Measurements from ENCODE around the gene AP5S1. TPM values are rescaled to one million over a fixed set of nuclear protein-coding genes. Genes with fewer than 3 reads are reported as not detected.

Gene AP5S1
- total and polyA plus RNA-seq, 2 experiments from 2014 or later = 20.5 to 25.0 TPM

DNA sequence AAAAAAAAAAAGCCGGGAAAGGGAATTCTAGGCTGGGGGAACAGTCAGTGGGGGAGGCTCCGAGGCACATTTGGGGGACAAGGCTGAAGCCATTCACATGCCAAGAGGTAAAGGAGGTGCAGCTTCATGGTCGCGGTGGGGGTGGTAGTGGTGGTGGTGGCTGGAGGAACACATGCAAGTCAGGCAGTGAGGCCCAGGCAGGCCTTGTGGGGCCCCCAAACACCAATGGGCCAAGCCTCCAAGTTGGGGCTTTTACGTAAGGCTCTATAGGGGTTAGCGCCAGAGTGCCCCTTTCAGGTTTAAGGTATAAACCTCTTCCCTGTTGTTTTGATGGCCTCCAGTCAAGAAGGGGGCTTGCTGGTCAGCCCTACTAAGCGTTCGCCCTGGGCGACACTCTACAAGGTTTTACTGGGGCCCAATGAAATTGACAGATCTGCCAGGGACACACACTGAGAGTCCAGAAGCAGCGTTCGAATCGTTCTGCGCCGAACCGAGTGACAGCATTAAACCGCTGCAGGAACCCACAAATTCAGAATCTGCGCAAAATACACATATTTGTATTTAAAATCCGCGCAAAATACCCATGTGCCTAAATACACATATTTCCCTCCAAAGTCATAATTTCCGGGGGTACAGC lies 818 bp upstream of the AP5S1 start:
- H3K9ac ChIP-seq = peak overlapping the region; percentile 96
- DNase-seq = no peak
- peaks cover 24% of the 10 kb centered on the region for H3K79me2 ChIP-seq (ENCODE audit: insufficient read depth)
- in situ Hi-C loops (cut with MboI) = no loop called here
- H3K9me2 ChIP-seq (ENCODE audit: insufficient read depth) = no peaks in the 10 kb centered on the region
- no peaks in the 10 kb centered on the region for H4K20me1 ChIP-seq (ENCODE audit: insufficient read depth)
- TF ChIP-seq EZH2 (IDR thresholded peaks at IDR 0.05; ENCODE audit: insufficient read depth, poor library complexity, severe bottlenecking) = no peak
- no peak for TF ChIP-seq EZH2phosphoT487 (IDR thresholded peaks at IDR 0.05; ENCODE audit: insufficient read depth, low read depth)
- peak overlapping the region; percentile 87 for H3K4me3 ChIP-seq
- WGBS, 2 experiments (ENCODE audit: low coverage in 1 of 2, low lambda C conversion rate in 2 of 2, missing lambda C conversion rate in 2 of 2) = 71 to 72% methylated on average over 19 of the region's 20 CpGs
- peak overlapping the region; percentile 97 for H3K27ac ChIP-seq
- peak overlapping the region; percentile 82 for H2AFZ ChIP-seq
- H3F3A ChIP-seq (ENCODE audit: insufficient read depth) = peaks cover 4% of the 10 kb centered on the region; the same call in 1 of the 2 replicates
- H3K36me3 ChIP-seq (ENCODE audit: low read depth) = peaks cover 9% of the 10 kb centered on the region
- H3K27me3 ChIP-seq (replicated peaks; ENCODE audit: insufficient read depth) = no peaks in the 10 kb centered on the region
- H3K4me2 ChIP-seq (ENCODE audit: unreplicated experiment) = peak overlapping the region; percentile 88
- peaks cover 15% of the 10 kb centered on the region for H3K4me1 ChIP-seq (ENCODE audit: insufficient read depth)
- no peaks in the 10 kb centered on the region for H3K9me3 ChIP-seq (ENCODE audit: low read depth)

DNA sequence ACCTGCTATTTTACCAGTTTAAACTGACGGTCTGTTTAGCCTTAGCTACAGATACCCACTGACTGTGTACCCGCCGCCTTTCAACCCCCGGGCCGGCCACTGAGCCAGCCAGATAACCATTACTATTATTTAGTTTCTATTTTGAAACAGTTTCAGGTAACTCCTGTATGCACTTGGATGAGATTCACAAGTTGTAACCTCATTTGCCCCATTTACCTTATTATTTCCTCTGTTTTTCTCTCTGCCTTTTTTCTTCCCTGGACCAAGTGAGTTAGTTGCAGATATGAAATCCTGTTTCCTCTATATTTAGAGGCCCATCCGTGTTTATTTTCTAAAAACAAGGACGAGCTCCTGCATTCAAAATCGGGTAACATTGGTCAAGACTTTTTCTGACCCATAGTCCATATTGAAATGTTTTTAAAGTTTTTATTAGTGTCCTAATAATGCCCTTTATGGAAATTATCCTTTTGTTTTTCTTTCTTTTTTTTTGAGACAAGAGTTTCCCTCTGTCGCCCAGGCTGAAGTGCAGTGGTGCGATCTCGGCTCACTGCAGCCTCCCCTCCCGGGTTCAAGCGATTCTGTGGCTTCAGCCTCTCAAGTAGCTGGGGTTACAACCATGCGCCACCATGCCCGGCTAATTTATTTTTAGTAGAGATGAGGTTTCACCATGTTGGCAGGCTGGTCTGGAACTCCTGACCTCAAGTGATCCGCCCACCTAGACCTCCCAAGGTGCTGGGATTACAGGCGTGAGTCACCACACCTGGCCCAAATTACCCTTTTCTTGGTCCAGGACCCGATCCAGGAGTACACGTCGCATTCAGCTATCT lies 767 bp downstream of the AP5S1 start:
- H3K9me2 ChIP-seq (ENCODE audit: insufficient read depth) = no peaks in the 10 kb centered on the region
- H3K9ac ChIP-seq = peak overlapping the region; percentile 96
- WGBS, 2 experiments (ENCODE audit: low coverage in 1 of 2, low lambda C conversion rate in 2 of 2, missing lambda C conversion rate in 2 of 2) = 31 to 35% methylated on average over 20 of the region's 20 CpGs
- peak overlapping the region; percentile 82 for H2AFZ ChIP-seq
- peaks cover 4% of the 10 kb centered on the region; the same call in 1 of the 2 replicates for H3F3A ChIP-seq (ENCODE audit: insufficient read depth)
- H3K4me1 ChIP-seq (ENCODE audit: insufficient read depth) = peaks cover 15% of the 10 kb centered on the region
- H3K27ac ChIP-seq = peak overlapping the region; percentile 97
- in situ Hi-C loops (cut with MboI) = no loop called here
- H3K9me3 ChIP-seq (ENCODE audit: low read depth) = no peaks in the 10 kb centered on the region
- DNase-seq = no peak
- peak overlapping the region; percentile 87 for H3K4me3 ChIP-seq
- peak overlapping the region; percentile 88 for H3K4me2 ChIP-seq (ENCODE audit: unreplicated experiment)
- peaks cover 24% of the 10 kb centered on the region for H3K79me2 ChIP-seq (ENCODE audit: insufficient read depth)
- peaks cover 9% of the 10 kb centered on the region for H3K36me3 ChIP-seq (ENCODE audit: low read depth)
- no peaks in the 10 kb centered on the region for H4K20me1 ChIP-seq (ENCODE audit: insufficient read depth)
- H3K27me3 ChIP-seq (replicated peaks; ENCODE audit: insufficient read depth) = no peaks in the 10 kb centered on the region
- TF ChIP-seq EZH2phosphoT487 (IDR thresholded peaks at IDR 0.05; ENCODE audit: insufficient read depth, low read depth) (no peak), EZH2 (IDR thresholded peaks at IDR 0.05; ENCODE audit: insufficient read depth, poor library complexity, severe bottlenecking) (no peak)

DNA sequence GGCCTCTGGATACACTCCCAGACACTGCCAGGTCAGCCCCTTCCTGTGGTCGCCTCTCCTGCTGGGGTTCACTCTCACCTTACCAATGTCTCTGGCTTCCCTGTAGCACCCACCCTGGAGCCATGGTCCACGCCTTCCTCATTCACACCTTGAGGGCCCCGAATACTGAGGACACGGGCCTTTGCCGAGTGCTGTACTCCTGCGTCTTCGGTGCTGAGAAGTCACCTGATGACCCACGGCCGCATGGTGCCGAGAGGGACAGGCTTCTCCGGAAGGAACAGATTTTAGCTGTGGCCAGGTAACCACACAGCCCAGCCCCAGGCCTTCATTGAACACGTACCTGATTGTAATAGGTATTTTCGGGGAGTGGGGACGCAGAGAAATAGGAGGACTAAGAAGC lies 1.6 kb downstream of the AP5S1 start:
- in situ Hi-C loops (cut with MboI) = no loop called here
- H3K9me2 ChIP-seq (ENCODE audit: insufficient read depth) = no peaks in the 10 kb centered on the region
- no peaks in the 10 kb centered on the region for H3K27me3 ChIP-seq (replicated peaks; ENCODE audit: insufficient read depth)
- peaks cover 15% of the 10 kb centered on the region for H3K4me1 ChIP-seq (ENCODE audit: insufficient read depth)
- peaks cover 9% of the 10 kb centered on the region for H3K36me3 ChIP-seq (ENCODE audit: low read depth)
- no peak overlapping the region for H3K27ac ChIP-seq
- no peak overlapping the region for H2AFZ ChIP-seq
- no peak overlapping the region for H3K9ac ChIP-seq
- H3K9me3 ChIP-seq (ENCODE audit: low read depth) = no peaks in the 10 kb centered on the region
- no peak for DNase-seq
- TF ChIP-seq EZH2phosphoT487 (IDR thresholded peaks at IDR 0.05; ENCODE audit: insufficient read depth, low read depth) (no peak), EZH2 (IDR thresholded peaks at IDR 0.05; ENCODE audit: insufficient read depth, poor library complexity, severe bottlenecking) (no peak)
- H3K79me2 ChIP-seq (ENCODE audit: insufficient read depth) = peaks cover 24% of the 10 kb centered on the region
- H3K4me2 ChIP-seq (ENCODE audit: unreplicated experiment) = no peak overlapping the region
- 83 to 87% methylated on average over 13 to 14 of the region's 14 CpGs for WGBS, 2 experiments (ENCODE audit: low coverage in 1 of 2, low lambda C conversion rate in 2 of 2, missing lambda C conversion rate in 2 of 2)
- H4K20me1 ChIP-seq (ENCODE audit: insufficient read depth) = no peaks in the 10 kb centered on the region
- H3K4me3 ChIP-seq = no peak overlapping the region
- H3F3A ChIP-seq (ENCODE audit: insufficient read depth) = peaks cover 4% of the 10 kb centered on the region; the same call in 1 of the 2 replicates

DNA sequence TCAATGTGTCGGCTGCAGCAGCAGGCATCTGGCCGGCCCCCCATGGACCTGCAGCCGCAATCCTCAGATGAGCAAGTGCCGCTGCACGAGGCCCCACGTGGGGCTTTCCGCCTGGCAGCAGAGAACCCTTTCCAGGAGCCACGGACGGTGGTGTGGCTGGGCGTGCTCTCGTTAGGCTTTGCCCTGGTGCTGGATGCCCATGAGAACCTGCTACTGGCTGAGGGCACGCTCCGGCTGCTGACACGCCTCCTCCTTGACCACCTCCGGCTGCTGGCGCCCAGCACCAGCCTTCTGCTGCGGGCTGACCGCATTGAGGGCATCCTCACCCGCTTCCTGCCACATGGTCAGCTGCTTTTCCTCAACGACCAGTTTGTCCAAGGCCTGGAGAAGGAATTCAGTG lies 3.5 kb downstream of the AP5S1 start:
- in situ Hi-C loops (cut with MboI) = no loop called here
- TF ChIP-seq EZH2phosphoT487 (IDR thresholded peaks at IDR 0.05; ENCODE audit: insufficient read depth, low read depth) = no peak
- TF ChIP-seq EZH2 (IDR thresholded peaks at IDR 0.05; ENCODE audit: insufficient read depth, poor library complexity, severe bottlenecking) = no peak

More for the DNA sequence above, 3.5 kb downstream of the AP5S1 start:
- Histone ChIP-seq H3K27me3 (replicated peaks; ENCODE audit: insufficient read depth) (no peaks in the 10 kb centered on the region), H2AFZ (no peak overlapping the region), H3K9me2 (ENCODE audit: insufficient read depth) (no peaks in the 10 kb centered on the region), H3K4me3 (no peak overlapping the region), H3K4me1 (ENCODE audit: insufficient read depth) (peaks cover 6% of the 10 kb centered on the region), H3K4me2 (ENCODE audit: unreplicated experiment) (no peak overlapping the region), H3K9ac (no peak overlapping the region), H3K9me3 (ENCODE audit: low read depth) (no peaks in the 10 kb centered on the region), H4K20me1 (ENCODE audit: insufficient read depth) (no peaks in the 10 kb centered on the region), H3K27ac (no peak overlapping the region), H3K36me3 (ENCODE audit: low read depth) (peaks cover 9% of the 10 kb centered on the region), H3F3A (ENCODE audit: insufficient read depth) (peaks cover 6% of the 10 kb centered on the region), H3K79me2 (ENCODE audit: insufficient read depth) (peaks cover 24% of the 10 kb centered on the region)
- WGBS, 2 experiments (ENCODE audit: low coverage in 1 of 2, low lambda C conversion rate in 2 of 2, missing lambda C conversion rate in 2 of 2) = 93 to 96% methylated on average over 16 to 20 of the region's 20 CpGs
- no peak for DNase-seq
